AG04449 (cell line): ENCODE results near the gene USP48.
A peak's percentile ranks its signal among the peaks of the same experiment; 100 is the strongest.

Experiments
- CTCF ChIA-PET: fragments of 350-600 bp; formaldehyde crosslinking; extraction: SDS; loops from one replicate; lab custom pipeline; 2021; ENCODE audit warnings: antibody characterized with exemption; lab: Yijun Ruan, JAX
- POLR2A ChIA-PET: fragments of 400-600, 350-600 bp; formaldehyde crosslinking; extraction: SDS; loops from one replicate; lab custom pipeline; 2020; ENCODE audit warnings: antibody characterized with exemption, inconsistent platforms; lab: Yijun Ruan, JAX
- DNase-seq: peaks from one replicate; pipeline ENCODE4 v3.0.0-alpha.2; 2010; ENCODE audit warnings: low read depth, low spot score
- H3K4me3 ChIP-seq: 2 replicates; pipeline ENCODE4 v1.5.1; 2011; ENCODE audit warnings: low read depth, mild to moderate bottlenecking, control low read depth, low read length
- TF ChIP-seq, protein P1 (sequence below): IDR thresholded peaks from one replicate; pipeline ENCODE4 v1.5.1; 2011; ENCODE audit warnings: mild to moderate bottlenecking, moderate library complexity, low read length, control low read depth, inconsistent platforms; ENCODE audit not compliant: insufficient read depth; ENCODE audit errors: missing control alignments

Gene USP48

GRCh38 chr1:21652937-21653743, 129.8 kb downstream of the USP48 start:
- TF ChIP-seq, protein P1, sequence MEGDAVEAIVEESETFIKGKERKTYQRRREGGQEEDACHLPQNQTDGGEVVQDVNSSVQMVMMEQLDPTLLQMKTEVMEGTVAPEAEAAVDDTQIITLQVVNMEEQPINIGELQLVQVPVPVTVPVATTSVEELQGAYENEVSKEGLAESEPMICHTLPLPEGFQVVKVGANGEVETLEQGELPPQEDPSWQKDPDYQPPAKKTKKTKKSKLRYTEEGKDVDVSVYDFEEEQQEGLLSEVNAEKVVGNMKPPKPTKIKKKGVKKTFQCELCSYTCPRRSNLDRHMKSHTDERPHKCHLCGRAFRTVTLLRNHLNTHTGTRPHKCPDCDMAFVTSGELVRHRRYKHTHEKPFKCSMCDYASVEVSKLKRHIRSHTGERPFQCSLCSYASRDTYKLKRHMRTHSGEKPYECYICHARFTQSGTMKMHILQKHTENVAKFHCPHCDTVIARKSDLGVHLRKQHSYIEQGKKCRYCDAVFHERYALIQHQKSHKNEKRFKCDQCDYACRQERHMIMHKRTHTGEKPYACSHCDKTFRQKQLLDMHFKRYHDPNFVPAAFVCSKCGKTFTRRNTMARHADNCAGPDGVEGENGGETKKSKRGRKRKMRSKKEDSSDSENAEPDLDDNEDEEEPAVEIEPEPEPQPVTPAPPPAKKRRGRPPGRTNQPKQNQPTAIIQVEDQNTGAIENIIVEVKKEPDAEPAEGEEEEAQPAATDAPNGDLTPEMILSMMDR = no peak
- CTCF ChIA-PET = interaction anchor here (10.3 kb wide), 1 partner anchor 282 kb away, joined by 116 read pairs; no protein-coding TSS in a partner anchor
- DNase-seq = no peak
- no peak overlapping the region for H3K4me3 ChIP-seq
- POLR2A ChIA-PET = interaction anchor here (0.6 kb wide), 1 partner anchor 162 kb away, joined by 4 read pairs; no protein-coding TSS in a partner anchor

DNA sequence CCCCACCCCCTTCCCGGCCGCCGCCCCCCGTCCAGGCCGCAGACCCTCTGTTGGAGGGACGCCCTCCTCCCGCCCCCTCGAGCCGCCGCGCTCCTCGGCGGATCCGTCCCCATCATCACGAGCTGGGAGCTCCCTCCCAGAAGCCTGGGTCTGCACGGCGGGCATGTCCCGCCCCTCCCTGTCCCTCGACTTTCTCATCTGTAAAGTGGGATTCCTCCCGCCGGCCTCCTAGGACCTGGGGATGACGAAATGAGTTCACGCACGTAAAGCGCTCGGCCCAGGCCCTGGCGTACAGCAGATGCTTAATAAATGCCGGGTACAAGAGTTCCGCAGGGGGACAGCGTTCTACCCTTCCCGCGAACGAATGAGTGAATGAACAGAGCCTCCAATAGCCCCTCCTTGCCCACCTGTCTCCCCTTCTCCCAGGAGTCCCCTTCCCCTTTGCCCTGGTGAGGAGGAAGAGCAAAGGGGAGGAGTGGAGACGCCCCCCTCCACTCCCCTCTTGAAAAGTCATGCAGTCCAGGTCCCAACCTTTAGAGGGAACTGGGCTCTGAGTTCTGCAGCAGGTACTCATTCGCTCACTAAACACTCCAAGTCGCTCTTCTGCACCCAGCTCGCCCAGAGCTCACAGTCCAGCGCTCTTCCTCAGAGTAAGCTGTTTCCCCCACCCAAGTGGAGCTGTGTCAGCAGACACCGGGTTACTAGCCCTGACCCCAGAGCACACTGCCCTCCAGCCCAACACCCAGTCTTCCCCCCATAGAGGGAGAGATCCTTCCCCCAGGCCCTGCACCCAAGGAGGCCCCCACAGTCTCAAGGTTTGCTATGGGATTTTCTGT, 130.6 kb downstream of the USP48 start:
- no peak for DNase-seq
- H3K4me3 ChIP-seq = no peak overlapping the region
- CTCF ChIA-PET = interaction anchor here (1.7 kb wide), 1 partner anchor 8 kb away, joined by 4 read pairs; no protein-coding TSS in a partner anchor
- TF ChIP-seq, protein P1 = no peak
- POLR2A ChIA-PET = no interaction called here

DNA sequence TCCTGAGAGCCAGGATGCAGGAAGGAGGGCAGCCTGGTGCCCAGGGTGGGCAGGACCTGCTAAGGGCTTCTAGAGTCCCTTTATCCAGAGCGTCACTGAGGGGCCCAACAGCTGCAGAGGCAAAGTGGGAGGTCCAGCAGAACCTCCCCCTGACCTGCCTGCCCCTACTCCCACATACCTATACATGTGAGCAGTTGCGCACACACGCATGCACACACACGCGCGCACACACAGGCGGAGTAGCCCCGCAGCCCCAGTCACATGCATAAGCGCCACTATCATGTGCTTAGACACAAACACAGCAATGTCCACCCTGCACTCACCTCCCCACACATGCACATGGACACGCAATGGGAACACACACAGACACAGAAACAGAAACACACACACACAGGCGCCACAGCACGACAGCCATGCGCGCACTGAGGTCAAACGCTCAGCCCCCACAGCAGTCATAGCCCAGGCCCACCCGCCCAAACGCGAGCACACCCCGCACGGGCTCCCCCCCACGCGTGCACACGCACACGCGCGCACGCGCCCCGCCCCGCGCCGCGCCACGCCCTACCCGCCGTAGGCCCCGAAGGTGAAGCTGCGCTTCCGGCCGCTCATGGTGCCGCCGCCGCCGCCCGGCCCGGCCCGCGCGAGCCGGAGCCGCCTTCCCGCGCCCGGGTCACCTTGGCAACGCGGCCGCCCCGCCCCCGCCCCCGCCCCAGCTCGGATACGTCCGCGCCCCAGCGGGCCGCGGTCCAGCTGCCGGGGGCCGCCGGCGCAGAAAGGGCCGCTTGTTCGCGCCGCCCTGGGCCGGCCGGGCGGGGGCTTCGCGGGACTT, 131.5 kb downstream of the USP48 start:
- H3K4me3 ChIP-seq = peak overlapping the region; percentile 44
- TF ChIP-seq, protein P1 = no peak
- POLR2A ChIA-PET = no interaction called here
- DNase-seq = no peak
- CTCF ChIA-PET = interaction anchor here (1.7 kb wide), 1 partner anchor 9 kb away, joined by 4 read pairs; no protein-coding TSS in a partner anchor

DNA sequence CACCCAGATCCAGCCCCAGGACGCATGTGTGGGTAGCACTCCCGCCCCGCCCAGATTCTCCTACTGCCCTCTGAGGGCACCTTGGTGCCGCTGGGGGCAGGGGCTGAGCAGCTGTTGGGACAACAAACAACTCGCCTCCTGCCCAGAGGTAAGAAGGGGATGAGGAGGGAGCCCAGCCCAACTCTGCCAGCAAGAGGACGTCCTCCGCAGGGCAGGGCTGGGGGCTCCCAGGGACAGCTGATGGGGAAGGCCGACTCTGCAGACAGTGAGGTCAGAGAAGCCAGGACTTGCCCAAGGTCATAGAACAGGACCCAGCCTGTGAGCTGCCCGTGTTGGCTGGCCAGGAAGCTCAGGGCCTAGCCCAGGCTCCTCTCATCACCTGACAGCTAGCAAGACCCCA, 132.5 kb downstream of the USP48 start:
- no peak for DNase-seq
- POLR2A ChIA-PET = no interaction called here
- TF ChIP-seq, protein P1 = no peak
- CTCF ChIA-PET = interaction anchor here (1.0 to 1.5 kb wide), 2 partner anchors 9 to 11 kb away, joined by 3 to 6 read pairs; no protein-coding TSS in a partner anchor
- H3K4me3 ChIP-seq = no peak overlapping the region

DNA sequence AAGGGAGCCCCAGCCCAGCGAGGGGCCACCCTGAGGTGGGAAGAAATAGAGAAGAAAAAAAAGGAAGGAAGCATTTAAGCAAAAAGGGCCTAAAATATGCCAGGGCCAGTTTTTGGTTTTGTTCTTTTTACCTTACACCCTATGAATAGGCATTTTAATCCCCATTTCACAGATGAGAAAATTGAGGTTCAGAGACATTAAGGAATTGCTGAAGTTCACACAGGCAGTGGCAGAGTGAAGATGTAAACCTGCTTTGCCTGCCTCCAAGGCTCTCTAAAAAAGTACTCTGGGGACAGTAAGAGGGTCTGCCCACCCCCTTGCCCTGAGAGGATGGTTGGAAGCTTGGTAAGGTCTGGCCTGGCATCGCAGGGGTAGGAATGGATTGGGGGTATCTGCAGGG, 133.6 kb downstream of the USP48 start:
- H3K4me3 ChIP-seq = no peak overlapping the region
- POLR2A ChIA-PET = no interaction called here
- TF ChIP-seq, protein P1 = no peak
- CTCF ChIA-PET = interaction anchor here (1.2 to 1.5 kb wide), 2 partner anchors 9 to 12 kb away, joined by 3 read pairs; no protein-coding TSS in a partner anchor
- DNase-seq = no peak
